NCI-H82 treated with DMSO at 0.1 percent for 48 hours (cell line): Measurements from ENCODE around the gene TMTC4.
"Not testable (repeated sequence)": the region's sequence is repeated elsewhere in the genome, so short reads cannot be mapped to it uniquely, and the experiment has no call there.

Source experiments
- DNase-seq: peaks from one replicate; lab custom pipeline; 2025; ENCODE audit not compliant: unreplicated experiment; lab: John Stamatoyannopoulos, UW

The TMTC4 gene

GRCh38 chr13:100633461-100633860 lies 41.1 kb downstream of the TMTC4 start:
- DNase-seq, result no peak

- no peak for DNase-seq
Measured at GRCh38 chr13:100630555-100630954, 44.0 kb downstream of the TMTC4 start.

GRCh38 chr13:100627120-100627519 lies 47.5 kb downstream of the TMTC4 start:
- no peak for DNase-seq

GRCh38 chr13:100625447-100625846 lies 49.1 kb downstream of the TMTC4 start:
- no peak for DNase-seq

GRCh38 chr13:100620792-100621191 lies 53.8 kb downstream of the TMTC4 start:
- DNase-seq, result peak; percentile 79

GRCh38 chr13:100619940-100620339 lies 54.7 kb downstream of the TMTC4 start:
- no peak for DNase-seq

- DNase-seq, result not testable (repeated sequence)
Measured at GRCh38 chr13:100618897-100619296, 55.7 kb downstream of the TMTC4 start.

GRCh38 chr13:100613031-100613430 lies 61.6 kb downstream of the TMTC4 start:
- DNase-seq, result no peak

GRCh38 chr13:100611678-100612492 lies 62.7 kb downstream of the TMTC4 start:
- no peak for DNase-seq

GRCh38 chr13:100610391-100611347 lies 63.9 kb downstream of the TMTC4 start:
- peak; percentile 29 for DNase-seq

GRCh38 chr13:100608906-100609305 lies 65.7 kb downstream of the TMTC4 start:
- no peak for DNase-seq

- DNase-seq, result no peak
Measured at GRCh38 chr13:100608489-100608888, 66.1 kb downstream of the TMTC4 start.

GRCh38 chr13:100604918-100605710 lies 69.5 kb downstream of the TMTC4 start:
- DNase-seq, result no peak

- no peak for DNase-seq
Measured at GRCh38 chr13:100602493-100603111, 72.0 kb downstream of the TMTC4 start.

GRCh38 chr13:100601716-100602115 lies 72.9 kb downstream of the TMTC4 start:
- no peak for DNase-seq

- DNase-seq, result no peak
Measured at GRCh38 chr13:100600915-100601314, 73.7 kb downstream of the TMTC4 start.

GRCh38 chr13:100600461-100600860 lies 74.1 kb downstream of the TMTC4 start:
- no peak for DNase-seq

- no peak for DNase-seq
Measured at GRCh38 chr13:100597253-100597652, 77.3 kb downstream of the TMTC4 start.

- DNase-seq, result no peak
Measured at GRCh38 chr13:100596516-100596915, 78.1 kb downstream of the TMTC4 start.

- DNase-seq, result no peak
Measured at GRCh38 chr13:100594731-100595130, 79.9 kb downstream of the TMTC4 start.

- DNase-seq, result no peak
Measured at GRCh38 chr13:100594255-100594654, 80.3 kb downstream of the TMTC4 start.
